Body of pancreas (tissue), 4 donors: ENCODE measurements around the gene MTHFS.

Experiments used
- CTCF ChIP-seq, 7 experiments: fragments of 450-650 bp in 4 of 7; fragments of 200-600 bp in 3 of 7; sonication (generic) in 3 of 7; IDR thresholded peaks; one replicate each; pipeline ENCODE4 v1.5.1; 2016 to 2019; ENCODE audit warnings: antibody characterized with exemption in 7 of 7
- POLR2A ChIP-seq, 3 donors: fragments of 450-650 bp; IDR thresholded peaks; one replicate each; pipeline ENCODE4 v1.6.1; 2016; ENCODE audit warnings: antibody characterized with exemption in 3 of 3, mild to moderate bottlenecking in 2 of 3

GRCh38 chr15:79923515-79924169 lies 26.8 kb upstream of the MTHFS start:
- TF ChIP-seq CTCF (IDR thresholded peaks at IDR 0.05) (no peak), POLR2A (IDR thresholded peaks at IDR 0.05) (peak; percentile 81 to 96 (median 93))
